Gastroesophageal sphincter (tissue), 4 donors: ENCODE results near the gene DNAJC6. TPM values are rescaled to one million over a fixed set of nuclear protein-coding genes. Genes with fewer than 3 reads are reported as not detected.

ENCODE experiments used
- ATAC-seq: fragments of 150-250 bp; one replicate; pipeline ENCODE4 v1.9.1; 2016; ENCODE audit warnings: mild to moderate bottlenecking, moderate library complexity
- H3K27ac ChIP-seq, 4 donors: fragments of 200-600 bp; sonication (generic) in 3 of 4; 1 replicate in 3 of 4; 2 replicates in 1 of 4; pipeline ENCODE4 v1.5.1; 2016 to 2019
- H3K27me3 ChIP-seq: fragments of 200-600 bp; sonication (generic); one replicate; pipeline ENCODE4 v1.5.1; 2019
- H3K36me3 ChIP-seq, 2 donors: fragments of 200-600 bp; sonication (generic); one replicate each; pipeline ENCODE4 v1.5.1; 2019; ENCODE audit warnings: control low read depth in 1 of 2
- H3K4me1 ChIP-seq, 3 donors: fragments of 200-600 bp; sonication (generic); 1 replicate in 2 of 3; 2 replicates in 1 of 3; pipeline ENCODE4 v1.5.1; 2016 to 2019; ENCODE audit warnings: control low read depth in 2 of 3
- H3K4me3 ChIP-seq, 2 donors: fragments of 200-600 bp; sonication (generic); one replicate each; pipeline ENCODE4 v1.5.1; 2019; ENCODE audit warnings: mild to moderate bottlenecking in 1 of 2, moderate library complexity in 1 of 2
- H3K9me3 ChIP-seq, 3 donors: fragments of 200-600 bp; sonication (generic); one replicate each; pipeline ENCODE4 v1.5.1; 2017 to 2019; ENCODE audit warnings: control low read depth in 2 of 3
- EP300 ChIP-seq: sonication (generic); formaldehyde crosslinking; IDR thresholded peaks from one replicate; pipeline ENCODE4 v1.6.1; 2017; ENCODE audit warnings: antibody characterized with exemption, mild to moderate bottlenecking
- POLR2A ChIP-seq, 2 donors: fragments of 450-650 bp; IDR thresholded peaks; one replicate each; pipeline ENCODE4 v1.6.1; 2017; ENCODE audit warnings: antibody characterized with exemption in 2 of 2, mild to moderate bottlenecking in 2 of 2, moderate library complexity in 1 of 2
- POLR2AphosphoS5 ChIP-seq: sonication (generic); formaldehyde crosslinking; IDR thresholded peaks from one replicate; pipeline ENCODE4 v1.6.1; 2017; ENCODE audit warnings: antibody characterized with exemption
- WGBS, 2 donors: methylation state at CpG; one replicate each; pipeline ENCODE4 v1.1.5; 2018; ENCODE audit warnings: low coverage in 1 of 2; 5-methylcytosine and 5-hydroxymethylcytosine counted together
- total RNA-seq, 4 donors: library from RNA; depleted of rRNA; stranded (reverse); fragments of >200 nt; gene quantifications; one replicate each; pipeline ENCODE4 v1.1.0, GENCODE V29; 2016
- TF ChIP-seq, protein P1 (sequence below), 4 experiments: fragments of 200-600 bp in 2 of 4; fragments of 450-650 bp in 2 of 4; sonication (generic) in 1 of 4; IDR thresholded peaks; one replicate each; pipeline ENCODE4 v1.5.1; 2017 to 2019; ENCODE audit warnings: antibody characterized with exemption in 4 of 4, mild to moderate bottlenecking in 2 of 4, moderate library complexity in 2 of 4

Gene DNAJC6
- total RNA-seq, 4 donors from 2014 or later = 2.0 to 5.3 (median 3.2) TPM

DNA sequence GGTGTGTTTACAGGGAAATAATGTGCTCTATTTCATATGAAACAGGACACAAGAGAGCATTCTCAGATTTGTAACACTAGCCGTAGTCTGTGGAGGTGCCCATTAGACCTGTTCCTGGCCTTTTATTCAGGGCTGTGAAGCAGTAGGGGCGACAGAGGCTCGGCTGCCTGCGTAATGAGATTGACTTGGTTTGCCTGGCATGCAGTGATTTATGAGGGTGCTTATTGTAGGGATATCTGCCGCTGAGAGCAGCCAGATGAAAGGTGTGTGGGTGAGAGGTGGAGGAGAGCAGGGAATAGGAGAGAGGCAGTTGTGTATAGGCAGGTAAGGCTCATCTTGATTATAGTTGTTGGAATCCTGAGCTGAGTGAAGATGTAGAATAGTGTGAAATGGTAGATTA, 51.3 kb downstream of the DNAJC6 start:
- no peak for ATAC-seq
- Histone ChIP-seq H3K36me3 (no peaks in the 10 kb centered on the region), H3K4me3 (no peak overlapping the region), H3K9me3 (no peaks in the 10 kb centered on the region), H3K27me3 (no peaks in the 10 kb centered on the region), H3K27ac (no peak overlapping the region), H3K4me1 (no peaks in the 10 kb centered on the region)
- WGBS, 2 donors = 63 to 87% methylated on average over 4 to 5 of the region's 5 CpGs
- TF ChIP-seq POLR2A (IDR thresholded peaks at IDR 0.05) = no peak

DNA sequence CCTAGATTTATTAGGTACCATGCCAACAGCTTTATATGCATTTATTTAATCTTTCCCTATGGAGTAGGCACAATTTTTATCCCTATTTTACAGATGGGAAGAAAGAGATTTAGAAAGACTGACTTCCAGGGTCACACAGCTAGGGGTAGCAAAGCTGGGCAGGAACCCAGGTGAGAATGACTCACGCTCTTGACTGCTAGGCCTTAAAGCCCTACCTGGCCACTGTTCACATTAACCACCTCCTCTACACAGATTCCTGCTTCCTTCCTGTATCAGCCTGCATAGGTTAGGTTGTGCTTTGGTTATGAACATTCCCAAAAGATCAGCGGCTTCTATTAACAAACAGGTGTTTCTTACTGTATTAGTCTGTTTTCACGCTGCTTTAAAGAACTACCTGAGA, 53.2 kb downstream of the DNAJC6 start:
- ATAC-seq = no peak
- Histone ChIP-seq H3K36me3 (peaks cover 0 to 3% of the 10 kb centered on the region in 2 donors), H3K9me3 (no peaks in the 10 kb centered on the region), H3K4me1 (no peaks in the 10 kb centered on the region), H3K4me3 (no peak overlapping the region), H3K27ac (no peak overlapping the region), H3K27me3 (no peaks in the 10 kb centered on the region)
- WGBS, 2 donors = 92 to 93% methylated on average over 2 to 3 of the region's 3 CpGs
- no peak for TF ChIP-seq EP300
- TF ChIP-seq POLR2AphosphoS5 = no peak
- TF ChIP-seq POLR2A (IDR thresholded peaks at IDR 0.05) = no peak
- TF ChIP-seq, protein P1, sequence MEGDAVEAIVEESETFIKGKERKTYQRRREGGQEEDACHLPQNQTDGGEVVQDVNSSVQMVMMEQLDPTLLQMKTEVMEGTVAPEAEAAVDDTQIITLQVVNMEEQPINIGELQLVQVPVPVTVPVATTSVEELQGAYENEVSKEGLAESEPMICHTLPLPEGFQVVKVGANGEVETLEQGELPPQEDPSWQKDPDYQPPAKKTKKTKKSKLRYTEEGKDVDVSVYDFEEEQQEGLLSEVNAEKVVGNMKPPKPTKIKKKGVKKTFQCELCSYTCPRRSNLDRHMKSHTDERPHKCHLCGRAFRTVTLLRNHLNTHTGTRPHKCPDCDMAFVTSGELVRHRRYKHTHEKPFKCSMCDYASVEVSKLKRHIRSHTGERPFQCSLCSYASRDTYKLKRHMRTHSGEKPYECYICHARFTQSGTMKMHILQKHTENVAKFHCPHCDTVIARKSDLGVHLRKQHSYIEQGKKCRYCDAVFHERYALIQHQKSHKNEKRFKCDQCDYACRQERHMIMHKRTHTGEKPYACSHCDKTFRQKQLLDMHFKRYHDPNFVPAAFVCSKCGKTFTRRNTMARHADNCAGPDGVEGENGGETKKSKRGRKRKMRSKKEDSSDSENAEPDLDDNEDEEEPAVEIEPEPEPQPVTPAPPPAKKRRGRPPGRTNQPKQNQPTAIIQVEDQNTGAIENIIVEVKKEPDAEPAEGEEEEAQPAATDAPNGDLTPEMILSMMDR (IDR thresholded peaks at IDR 0.05) = no peak

DNA sequence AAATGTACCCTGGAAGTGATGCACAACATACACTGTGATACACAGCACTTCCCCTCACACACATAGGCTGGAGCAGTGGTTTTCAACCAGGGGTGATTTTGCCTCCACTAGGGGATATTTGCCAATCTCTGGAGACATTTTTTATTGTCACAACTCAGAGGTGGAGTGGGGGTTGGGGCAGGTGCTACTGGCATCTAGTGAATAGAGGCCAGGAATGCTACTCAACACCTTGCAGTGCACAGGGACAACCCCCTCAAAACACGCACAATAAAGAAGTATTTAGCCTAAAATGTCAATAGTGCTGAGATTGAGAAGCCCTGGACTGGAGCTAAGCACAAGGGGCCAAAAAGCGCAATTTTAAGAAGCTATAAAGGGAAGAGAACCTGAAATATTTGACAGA, 54.1 kb downstream of the DNAJC6 start:
- H3K9me3 ChIP-seq = no peaks in the 10 kb centered on the region
- H3K27me3 ChIP-seq = no peaks in the 10 kb centered on the region
- WGBS, 2 donors = 86 to 92% methylated on average over 1 to 2 of the region's 2 CpGs
- no peak overlapping the region for H3K4me3 ChIP-seq
- H3K4me1 ChIP-seq = no peaks in the 10 kb centered on the region
- no peak for ATAC-seq
- peaks cover 0 to 3% of the 10 kb centered on the region in 2 donors for H3K36me3 ChIP-seq
- no peak overlapping the region for H3K27ac ChIP-seq
- TF ChIP-seq, protein P1 (IDR thresholded peaks at IDR 0.05) = no peak
- TF ChIP-seq POLR2A (IDR thresholded peaks at IDR 0.05) = no peak
- TF ChIP-seq EP300 = no peak
- no peak for TF ChIP-seq POLR2AphosphoS5

DNA sequence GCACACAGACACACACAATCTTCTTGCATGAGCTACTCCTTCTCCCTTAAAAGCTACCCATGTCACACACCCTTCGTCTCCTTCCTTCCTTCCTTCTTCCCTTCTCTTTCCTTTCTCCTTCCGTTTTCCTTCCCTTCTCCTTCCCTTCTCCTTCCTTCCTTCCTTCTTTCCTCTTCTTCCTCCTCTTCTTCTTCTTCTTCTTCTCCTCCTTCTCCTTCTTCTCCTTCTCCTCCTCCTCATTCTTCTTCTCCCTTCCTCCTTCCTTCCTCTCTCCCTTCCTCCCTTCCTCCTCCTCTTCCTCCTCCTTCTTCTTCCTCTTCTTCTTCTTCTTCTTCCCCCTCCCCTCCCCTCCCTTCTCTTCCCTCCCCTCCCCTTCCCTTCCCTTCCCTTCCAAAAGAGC, 59.1 kb downstream of the DNAJC6 start:
- no peaks in the 10 kb centered on the region for H3K27me3 ChIP-seq
- no peak overlapping the region for H3K4me3 ChIP-seq
- ATAC-seq = no peak
- H3K27ac ChIP-seq = no peak overlapping the region
- no peaks in the 10 kb centered on the region for H3K9me3 ChIP-seq
- no peaks in the 10 kb centered on the region for H3K4me1 ChIP-seq
- H3K36me3 ChIP-seq = peaks cover 0 to 3% of the 10 kb centered on the region in 2 donors
- 73 to 79% methylated on average over 2 of the region's 2 CpGs for WGBS, 2 donors
- TF ChIP-seq POLR2AphosphoS5 (no peak), EP300 (no peak), POLR2A (IDR thresholded peaks at IDR 0.05) (no peak)
- TF ChIP-seq, protein P1 (IDR thresholded peaks at IDR 0.05) = no peak

DNA sequence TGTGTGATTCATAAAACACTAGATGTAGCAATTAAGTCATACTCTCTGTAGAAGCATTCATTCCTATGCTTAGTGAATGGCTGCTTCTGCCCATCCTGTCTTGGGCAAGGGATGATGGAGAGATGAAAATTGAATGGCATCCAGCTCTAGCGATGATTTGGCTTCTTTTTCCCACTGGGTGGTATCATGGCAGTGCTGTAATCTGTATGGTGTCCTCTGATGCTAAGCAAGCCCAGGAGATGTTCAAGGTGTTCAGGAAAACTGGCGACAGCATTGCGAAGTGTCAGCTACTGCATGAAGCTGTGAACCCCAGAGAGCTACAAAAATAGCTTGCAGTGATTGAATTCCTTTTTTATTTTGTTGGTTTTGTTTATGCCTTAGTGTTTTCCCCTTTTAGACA, 62.2 kb downstream of the DNAJC6 start:
- ATAC-seq = no peak
- no peaks in the 10 kb centered on the region for H3K4me1 ChIP-seq
- no peaks in the 10 kb centered on the region for H3K9me3 ChIP-seq
- H3K36me3 ChIP-seq = no peaks in the 10 kb centered on the region
- TF ChIP-seq EP300 (no peak), POLR2A (IDR thresholded peaks at IDR 0.05) (no peak), POLR2AphosphoS5 (no peak)
- TF ChIP-seq, protein P1 (IDR thresholded peaks at IDR 0.05) = no peak
- WGBS, 2 donors = 85 to 96% methylated on average over 3 of the region's 3 CpGs
- no peak overlapping the region for H3K4me3 ChIP-seq
- H3K27me3 ChIP-seq = no peaks in the 10 kb centered on the region
- no peak overlapping the region for H3K27ac ChIP-seq
